ENCODE results near the gene FCER1G.

FCER1G gene

GRCh38 chr1:161198897-161199431 lies 16.1 kb upstream of the FCER1G start, which contains the start of gene ADAMTS4:
TSS of gene ADAMTS4 (minus strand) at chr1:161199054. CDS start at chr1:161198627, 427 bp downstream.
- no peak for TF ChIP-seq CTCF (IDR thresholded peaks at IDR 0.05; ENCODE audit: borderline replicate concordance, insufficient read depth, low read depth, low read length)
- no peak within 1 kb of the TSS for H3K4me3 ChIP-seq (ENCODE audit: low read depth, low read length)

GRCh38 chr1:161199506-161200139 lies 15.5 kb upstream of the FCER1G start:
- TF ChIP-seq CTCF (IDR thresholded peaks at IDR 0.05; ENCODE audit: borderline replicate concordance, insufficient read depth, low read depth, low read length), result no peak

DNA sequence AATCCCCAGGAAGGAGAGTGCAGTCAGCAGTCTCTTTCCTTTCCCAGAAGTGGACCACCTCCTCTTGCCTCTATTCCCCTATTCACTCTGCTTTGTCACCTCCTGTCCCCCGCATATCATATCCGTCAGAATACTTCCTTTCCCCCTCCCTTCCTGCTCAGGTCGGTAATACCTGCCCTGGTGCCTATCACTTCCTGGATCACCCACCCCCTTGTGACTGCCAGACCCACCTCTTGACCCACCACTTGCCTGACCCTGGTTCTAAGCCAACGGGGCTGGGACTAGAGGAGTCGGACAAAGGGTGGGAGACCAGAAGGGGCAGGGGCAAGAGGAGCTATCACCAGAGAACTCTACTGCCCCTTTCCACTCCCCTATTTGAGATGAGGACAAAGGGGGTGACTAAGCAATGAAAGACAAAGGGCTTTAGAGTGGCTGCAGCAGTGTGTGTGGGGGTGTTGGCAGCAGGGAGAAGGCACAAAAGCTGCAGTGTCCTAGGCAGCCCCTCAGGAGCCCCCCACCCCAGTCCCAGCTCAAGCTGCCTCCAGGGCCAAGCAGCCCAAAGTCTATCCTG lies 14.6 kb upstream of the FCER1G start:
- H3K4me3 ChIP-seq (ENCODE audit: low read depth, low read length), result no peak overlapping the region
- TF ChIP-seq CTCF (IDR thresholded peaks at IDR 0.05; ENCODE audit: borderline replicate concordance, insufficient read depth, low read depth, low read length), result no peak

More at GRCh38 chr1:161199506-161200139, 15.5 kb upstream of the FCER1G start:
- no peak overlapping the region for H3K4me3 ChIP-seq (ENCODE audit: low read depth, low read length)

DNA sequence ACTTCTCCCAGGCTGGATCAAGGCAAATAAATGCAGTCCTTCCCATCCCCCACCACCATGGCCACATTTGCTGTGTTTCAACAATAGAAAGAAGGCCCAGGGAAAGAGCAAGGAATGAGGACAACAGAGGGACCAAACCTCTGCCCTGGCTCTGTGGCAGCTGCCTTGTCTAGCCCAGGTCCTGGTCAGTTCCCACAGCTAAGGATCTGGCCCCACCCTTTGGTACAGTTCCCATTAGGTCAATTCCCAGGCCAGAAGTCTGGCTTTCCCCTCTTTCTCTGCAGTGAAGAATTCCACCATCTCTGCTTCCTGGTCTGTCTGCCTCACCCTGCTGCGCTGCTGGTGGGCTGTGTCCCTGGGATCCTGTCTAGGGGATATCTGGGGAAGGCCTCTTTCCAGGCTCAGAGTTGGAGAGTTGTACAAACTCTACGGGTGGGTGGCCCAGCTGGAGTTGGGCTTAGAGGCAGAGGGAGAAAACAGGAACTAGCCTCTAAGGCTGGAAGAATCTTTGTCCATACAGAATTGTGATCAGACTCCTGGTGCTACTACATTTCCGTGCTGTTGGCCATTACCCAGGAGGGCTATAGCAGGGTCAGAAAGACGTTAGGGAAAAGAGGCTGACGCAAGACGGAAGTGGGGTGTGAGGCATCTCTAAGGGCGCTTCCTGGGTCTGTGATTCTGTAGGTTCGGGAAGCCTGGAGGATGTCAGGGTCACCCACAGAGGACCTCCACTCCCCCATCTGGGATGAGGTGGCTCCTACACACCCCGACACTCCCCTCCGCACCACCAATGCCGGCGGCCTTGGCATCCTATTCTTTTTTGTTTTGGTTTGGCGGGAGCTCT lies 13.9 kb upstream of the FCER1G start:
- peak overlapping the region; percentile 53 for H3K4me3 ChIP-seq (ENCODE audit: low read depth, low read length)
- no peak for TF ChIP-seq CTCF (IDR thresholded peaks at IDR 0.05; ENCODE audit: borderline replicate concordance, insufficient read depth, low read depth, low read length)

DNA sequence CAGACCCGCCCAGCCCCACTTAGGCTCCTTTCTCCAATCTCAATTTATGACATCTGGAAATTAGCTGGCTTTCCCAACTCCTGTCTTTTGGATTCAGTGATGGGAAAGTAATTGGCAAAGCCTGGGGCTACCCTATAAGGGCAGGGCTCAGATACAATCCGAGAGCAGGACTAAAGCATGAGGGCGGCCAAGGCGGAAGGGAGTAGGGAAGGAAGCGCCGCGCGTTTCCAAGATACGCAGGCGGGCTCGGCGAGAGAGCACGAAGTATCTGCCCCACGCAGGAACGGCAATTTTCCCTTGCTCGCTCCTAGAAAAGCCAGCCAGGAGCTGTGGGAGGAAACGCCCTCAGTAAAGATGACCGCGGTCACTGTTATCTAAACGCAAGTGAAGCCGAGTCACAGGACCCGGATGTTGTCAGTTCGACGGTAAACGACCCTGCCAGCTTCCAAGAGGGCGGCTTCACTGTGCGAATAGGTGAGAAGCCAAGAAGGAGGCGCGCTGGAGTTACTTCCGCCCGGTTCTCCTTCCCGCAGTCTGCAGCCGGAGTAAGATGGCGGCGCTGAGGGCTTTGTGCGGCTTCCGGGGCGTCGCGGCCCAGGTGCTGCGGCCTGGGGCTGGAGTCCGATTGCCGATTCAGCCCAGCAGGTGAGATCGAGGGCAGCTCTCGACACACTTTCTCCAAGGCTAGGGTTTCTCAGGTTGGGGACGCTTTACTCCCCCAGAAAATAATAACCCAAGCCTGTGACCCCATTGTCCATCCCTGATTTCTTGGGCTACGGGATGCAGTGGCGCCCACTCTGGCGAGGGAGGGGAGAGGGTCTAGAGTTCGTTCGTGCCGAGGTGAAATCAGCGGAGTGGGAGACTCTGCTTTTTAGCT lies 13.0 kb upstream of the FCER1G start, which contains the start of gene NDUFS2:
NDUFS2 (plus strand) TSS at position 532 of the 877 bp plus-strand sequence; CDS start at position 551, 19 bp downstream.
- TF ChIP-seq CTCF (IDR thresholded peaks at IDR 0.05; ENCODE audit: borderline replicate concordance, insufficient read depth, low read depth, low read length), result peak; percentile 33; the same call in 1 of the 2 replicates

GRCh38 chr1:161206411-161207140 lies 8.5 kb upstream of the FCER1G start:
- no peak for TF ChIP-seq CTCF (IDR thresholded peaks at IDR 0.05; ENCODE audit: borderline replicate concordance, insufficient read depth, low read depth, low read length)
- no peak overlapping the region for H3K4me3 ChIP-seq (ENCODE audit: low read depth, low read length)

More for the DNA sequence above, 13.0 kb upstream of the FCER1G start, which contains the start of gene NDUFS2:
- H3K4me3 ChIP-seq (ENCODE audit: low read depth, low read length), result peak within 1 kb of the TSS; percentile 88

Data from GM12875 (cell line).